ENCODE results near the gene TNFRSF6B. TPM values are rescaled to one million over a fixed set of nuclear protein-coding genes. Genes with fewer than 3 reads are reported as not detected.

Gene TNFRSF6B
- total RNA-seq, 1 donor from 2014 or later, result 96.8 TPM

- DNase-seq (ENCODE audit: extremely low read depth, low read depth, low spot score), result no peak
These were observed 1.6 kb upstream of the TNFRSF6B start for GRCh38 chr20:63694584-63695423.

- DNase-seq (ENCODE audit: extremely low read depth, low read depth, low spot score), result no peak
These were observed 787 bp upstream of the TNFRSF6B start for GRCh38 chr20:63695424-63696305.

- no peak for DNase-seq (ENCODE audit: extremely low read depth, low read depth, low spot score)
These were observed 185 bp upstream of the TNFRSF6B start for GRCh38 chr20:63696306-63696627.

DNA sequence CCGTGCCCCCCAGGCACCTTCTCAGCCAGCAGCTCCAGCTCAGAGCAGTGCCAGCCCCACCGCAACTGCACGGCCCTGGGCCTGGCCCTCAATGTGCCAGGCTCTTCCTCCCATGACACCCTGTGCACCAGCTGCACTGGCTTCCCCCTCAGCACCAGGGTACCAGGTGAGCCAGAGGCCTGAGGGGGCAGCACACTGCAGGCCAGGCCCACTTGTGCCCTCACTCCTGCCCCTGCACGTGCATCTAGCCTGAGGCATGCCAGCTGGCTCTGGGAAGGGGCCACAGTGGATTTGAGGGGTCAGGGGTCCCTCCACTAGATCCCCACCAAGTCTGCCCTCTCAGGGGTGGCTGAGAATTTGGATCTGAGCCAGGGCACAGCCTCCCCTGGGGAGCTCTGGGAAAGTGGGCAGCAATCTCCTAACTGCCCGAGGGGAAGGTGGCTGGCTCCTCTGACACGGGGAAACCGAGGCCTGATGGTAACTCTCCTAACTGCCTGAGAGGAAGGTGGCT lies 960 bp downstream of the TNFRSF6B start:
- no peak for DNase-seq (ENCODE audit: extremely low read depth, low read depth, low spot score)

DNA sequence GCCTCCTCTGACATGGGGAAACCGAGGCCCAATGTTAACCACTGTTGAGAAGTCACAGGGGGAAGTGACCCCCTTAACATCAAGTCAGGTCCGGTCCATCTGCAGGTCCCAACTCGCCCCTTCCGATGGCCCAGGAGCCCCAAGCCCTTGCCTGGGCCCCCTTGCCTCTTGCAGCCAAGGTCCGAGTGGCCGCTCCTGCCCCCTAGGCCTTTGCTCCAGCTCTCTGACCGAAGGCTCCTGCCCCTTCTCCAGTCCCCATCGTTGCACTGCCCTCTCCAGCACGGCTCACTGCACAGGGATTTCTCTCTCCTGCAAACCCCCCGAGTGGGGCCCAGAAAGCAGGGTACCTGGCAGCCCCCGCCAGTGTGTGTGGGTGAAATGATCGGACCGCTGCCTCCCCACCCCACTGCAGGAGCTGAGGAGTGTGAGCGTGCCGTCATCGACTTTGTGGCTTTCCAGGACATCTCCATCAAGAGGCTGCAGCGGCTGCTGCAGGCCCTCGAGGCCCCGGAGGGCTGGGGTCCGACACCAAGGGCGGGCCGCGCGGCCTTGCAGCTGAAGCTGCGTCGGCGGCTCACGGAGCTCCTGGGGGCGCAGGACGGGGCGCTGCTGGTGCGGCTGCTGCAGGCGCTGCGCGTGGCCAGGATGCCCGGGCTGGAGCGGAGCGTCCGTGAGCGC lies 1.6 kb downstream of the TNFRSF6B start:
- no peak for DNase-seq (ENCODE audit: extremely low read depth, low read depth, low spot score)

DNA sequence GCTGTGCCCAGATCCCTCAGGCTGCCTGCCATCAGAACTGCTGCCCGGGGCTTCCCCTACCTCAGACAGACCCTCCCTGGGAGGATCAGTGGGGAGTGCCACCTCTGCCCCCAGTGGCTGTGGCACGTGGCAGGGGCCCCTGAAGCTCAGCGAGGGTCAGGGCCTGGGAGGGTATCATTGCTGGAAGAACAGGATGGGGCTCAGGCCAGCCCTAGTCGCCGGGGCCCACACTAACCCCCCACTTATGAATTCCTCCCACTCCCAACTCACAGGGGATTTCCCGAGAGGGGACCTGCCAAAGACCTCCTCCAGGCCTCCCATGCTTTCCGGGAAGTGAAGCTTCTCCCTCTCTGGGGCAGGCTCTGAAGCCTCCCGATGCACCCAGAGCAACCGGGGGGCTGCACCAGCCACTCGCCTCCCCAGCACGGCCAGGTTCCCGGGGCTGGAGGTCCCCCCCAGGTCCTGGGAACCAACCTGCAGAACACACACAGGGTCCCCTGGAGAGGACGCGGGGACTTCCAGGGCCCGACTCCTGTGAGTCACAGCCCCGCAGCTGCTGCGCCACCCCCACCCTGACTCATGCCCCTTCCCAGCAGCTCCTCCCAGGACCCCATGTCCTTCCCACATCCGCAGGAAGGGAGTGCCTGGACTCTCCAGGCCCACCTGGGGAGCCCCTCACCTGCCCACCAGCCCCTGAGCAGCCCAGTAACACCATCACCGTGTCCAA lies 2.5 kb downstream of the TNFRSF6B start:
- DNase-seq (ENCODE audit: extremely low read depth, low read depth, low spot score), result no peak

- no peak for DNase-seq (ENCODE audit: extremely low read depth, low read depth, low spot score)
These were observed 3.2 kb downstream of the TNFRSF6B start for GRCh38 chr20:63699466-63700198.

DNA sequence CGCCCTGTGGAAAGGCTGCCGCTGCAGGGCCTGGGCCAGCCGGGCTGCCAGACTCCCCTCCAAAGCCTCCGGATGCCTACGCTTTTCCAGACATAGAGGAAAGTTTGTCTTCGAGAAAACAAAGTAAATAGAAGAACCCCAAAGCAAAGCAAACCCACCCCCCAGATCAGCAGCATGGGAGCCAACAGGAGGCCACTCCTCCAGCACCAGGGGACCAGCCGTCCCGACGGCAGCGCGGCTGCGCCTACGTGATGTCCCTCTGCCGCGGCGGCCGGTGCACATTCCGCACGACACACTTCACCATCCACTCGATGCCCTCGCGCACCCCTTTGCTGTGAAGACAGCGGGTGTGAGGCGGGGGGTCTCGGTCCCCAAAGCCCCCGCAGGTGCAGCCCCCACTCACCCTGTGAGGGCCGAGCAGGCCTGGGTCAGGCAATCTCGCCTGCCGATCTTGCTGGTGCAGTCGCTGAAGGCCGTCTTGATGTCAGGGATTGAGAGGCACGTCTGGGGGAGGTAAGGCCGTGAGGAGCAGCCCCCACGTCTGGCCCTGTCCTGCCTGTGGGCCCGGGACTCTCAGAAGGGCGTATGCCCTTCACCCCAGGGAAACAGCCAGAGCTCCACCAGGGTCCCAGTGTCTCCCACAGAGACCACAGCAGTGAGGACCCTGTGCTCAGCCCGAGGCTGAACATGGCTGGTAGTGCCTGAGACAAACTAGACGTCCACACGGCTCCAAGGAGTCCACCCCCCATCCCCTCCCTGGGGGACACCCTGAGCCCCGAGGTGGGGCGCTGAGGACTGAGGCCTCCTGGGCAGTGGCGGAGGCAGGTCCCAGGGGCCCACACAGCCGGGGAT lies 4.0 kb downstream of the TNFRSF6B start:
- no peak for DNase-seq (ENCODE audit: extremely low read depth, low read depth, low spot score)

DNA sequence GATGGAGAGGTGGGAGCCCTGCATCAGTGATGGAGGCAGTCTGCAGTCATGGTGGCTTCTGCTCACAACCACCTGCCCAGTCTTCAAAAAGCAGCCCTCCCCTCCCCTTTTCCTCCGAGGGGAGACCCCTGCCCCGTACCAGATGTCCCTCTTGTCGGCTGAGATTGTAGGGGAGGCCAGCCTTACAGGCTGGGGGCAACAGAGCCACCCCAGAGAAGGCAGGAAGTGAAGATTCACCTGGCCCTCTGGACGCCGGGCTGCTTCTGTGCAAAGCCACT lies 4.5 kb downstream of the TNFRSF6B start:
- no peak for DNase-seq (ENCODE audit: extremely low read depth, low read depth, low spot score)

DNA sequence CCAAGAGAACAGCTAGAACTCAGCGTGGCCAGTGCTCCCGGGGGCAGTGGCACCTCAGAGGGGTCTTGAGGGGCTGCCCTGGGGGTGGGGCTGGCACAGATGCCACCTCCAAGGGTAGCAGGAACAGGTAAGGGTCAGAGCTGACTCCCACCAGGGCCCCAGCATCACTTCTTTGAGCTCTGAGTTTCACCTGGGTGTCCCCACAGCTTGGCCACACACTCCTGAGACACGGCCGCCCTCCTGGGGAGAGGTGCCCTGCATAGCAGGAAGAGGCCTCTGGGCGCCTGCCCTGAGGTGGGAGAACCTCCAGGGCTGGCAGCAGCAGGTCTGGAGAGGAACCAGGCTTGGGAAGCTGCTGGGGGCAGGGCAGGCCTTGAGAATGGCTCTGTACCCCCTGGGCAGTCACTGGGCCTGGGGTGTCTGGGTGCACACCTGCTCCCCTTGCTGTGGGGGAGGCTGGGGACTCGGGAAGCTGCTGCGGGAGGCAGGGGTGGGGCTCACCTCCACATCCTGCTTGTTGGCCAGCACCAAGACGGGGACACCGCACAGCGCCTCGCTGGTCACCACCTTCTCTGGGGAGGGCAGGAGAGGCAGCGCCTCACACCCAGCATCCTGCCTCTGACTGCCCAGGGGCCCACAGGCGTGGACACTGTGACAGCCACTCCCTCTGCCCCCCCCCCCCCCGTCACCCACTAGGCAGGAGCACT lies 5.0 kb downstream of the TNFRSF6B start:
- no peak for DNase-seq (ENCODE audit: extremely low read depth, low read depth, low spot score)

- no peak for DNase-seq (ENCODE audit: extremely low read depth, low read depth, low spot score)
These were observed 5.7 kb downstream of the TNFRSF6B start for GRCh38 chr20:63702036-63702665.

GRCh38 chr20:63702751-63703470 lies 6.5 kb downstream of the TNFRSF6B start:
- no peak for DNase-seq (ENCODE audit: extremely low read depth, low read depth, low spot score)

- no peak for DNase-seq (ENCODE audit: extremely low read depth, low read depth, low spot score)
These were observed 7.1 kb downstream of the TNFRSF6B start for GRCh38 chr20:63703471-63703975.

GRCh38 chr20:63703976-63704748 lies 7.7 kb downstream of the TNFRSF6B start:
- DNase-seq (ENCODE audit: extremely low read depth, low read depth, low spot score), result no peak

- no peak for DNase-seq (ENCODE audit: extremely low read depth, low read depth, low spot score)
These were observed 8.3 kb downstream of the TNFRSF6B start for GRCh38 chr20:63704749-63705117.

DNA sequence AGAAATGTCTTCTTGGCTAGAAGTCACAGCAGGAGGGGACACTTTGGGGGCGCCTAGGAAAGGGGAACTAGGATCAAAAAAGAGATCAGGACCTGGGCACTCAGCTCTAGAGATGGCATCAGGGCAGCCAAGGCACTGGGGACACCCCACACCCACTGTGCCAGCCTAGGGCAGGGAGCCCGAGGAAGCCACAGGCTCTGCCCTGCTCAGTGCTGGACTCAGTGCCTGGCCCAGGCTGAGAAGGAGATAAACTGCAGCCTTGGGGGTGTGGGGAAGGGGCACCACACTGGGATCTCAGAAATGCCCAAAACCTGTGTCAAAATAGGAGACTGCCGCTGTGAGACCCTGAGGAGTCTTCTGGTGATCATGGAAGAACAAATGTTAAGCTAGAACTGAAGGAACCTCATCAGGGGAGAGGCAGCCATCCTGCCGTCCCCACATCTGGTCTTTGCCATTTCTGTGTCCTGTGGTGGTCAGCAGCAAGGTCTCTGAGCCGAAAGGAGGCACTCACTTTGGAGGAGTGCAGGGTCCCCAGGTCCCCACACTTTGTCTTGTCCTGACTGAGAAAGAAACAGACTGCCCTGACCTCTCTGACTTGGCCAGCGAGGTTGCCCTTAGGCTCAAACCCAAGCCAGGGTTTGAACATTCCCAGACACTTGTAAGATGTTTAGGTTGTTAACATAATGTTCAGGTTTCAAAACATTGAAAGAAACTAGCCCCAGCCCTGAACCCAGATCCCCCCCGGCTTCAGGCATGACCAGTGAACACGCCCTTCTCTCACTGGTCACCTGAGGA lies 9.0 kb downstream of the TNFRSF6B start:
- no peak for DNase-seq (ENCODE audit: extremely low read depth, low read depth, low spot score)

All from glomerular endothelial cell (primary cell).